H9 (cell line): Measurements from ENCODE around the gene TFAM. TPM values are rescaled to one million over a fixed set of nuclear protein-coding genes. Genes with fewer than 3 reads are reported as not detected.

Experiments
- DNase-seq: peaks from one replicate; pipeline ENCODE4 v3.0.0-alpha.2; 2017
- H2AFZ ChIP-seq: one replicate; pipeline ENCODE4 v1.6.1; 2013; ENCODE audit warnings: mild to moderate bottlenecking, low read length, control low read depth, moderate library complexity
- H2AK5ac ChIP-seq: 2 replicates; pipeline ENCODE4 v1.6.1; 2013; ENCODE audit warnings: low read length, control low read depth, mixed read lengths; ENCODE audit not compliant: insufficient read length
- H2BK120ac ChIP-seq: one replicate; pipeline ENCODE4 v1.6.1; 2013; ENCODE audit warnings: low read depth, mild to moderate bottlenecking, low read length, control low read depth, inconsistent platforms; ENCODE audit not compliant: poor library complexity, severe bottlenecking
- H2BK12ac ChIP-seq: 2 replicates; pipeline ENCODE4 v1.6.1; 2013; ENCODE audit warnings: low read length, control low read depth, mixed read lengths, low read depth; ENCODE audit not compliant: insufficient read length
- H2BK15ac ChIP-seq: 2 replicates; pipeline ENCODE4 v1.6.1; 2013; ENCODE audit warnings: low read depth, low read length, control low read depth
- H2BK20ac ChIP-seq: one replicate; pipeline ENCODE4 v1.6.1; 2013; ENCODE audit warnings: low read depth, mild to moderate bottlenecking, low read length, control low read depth, inconsistent platforms; ENCODE audit not compliant: poor library complexity, severe bottlenecking
- H2BK5ac ChIP-seq: 2 replicates; pipeline ENCODE4 v1.6.1; 2013; ENCODE audit warnings: low read length, control low read depth, mixed read lengths; ENCODE audit not compliant: insufficient read length
- H3K14ac ChIP-seq: 2 replicates; pipeline ENCODE4 v1.6.1; 2013; ENCODE audit warnings: low read length, control low read depth; ENCODE audit not compliant: insufficient read depth
- H3K18ac ChIP-seq: 2 replicates; pipeline ENCODE4 v1.6.1; 2013; ENCODE audit warnings: low read depth, mild to moderate bottlenecking, mixed read lengths, low read length, control low read depth; ENCODE audit not compliant: insufficient read length
- H3K23ac ChIP-seq: 2 replicates; pipeline ENCODE4 v1.6.1; 2013; ENCODE audit warnings: low read length, control low read depth, mixed read lengths, low read depth; ENCODE audit not compliant: insufficient read length
- H3K23me2 ChIP-seq: 2 replicates; pipeline ENCODE4 v1.6.1; 2013; ENCODE audit warnings: low read depth, mild to moderate bottlenecking, mixed read lengths, low read length, control low read depth; ENCODE audit not compliant: insufficient read length, poor library complexity, severe bottlenecking
- H3K27ac ChIP-seq: 2 replicates; pipeline ENCODE4 v1.5.1; 2013; ENCODE audit warnings: low read length, control low read depth, mixed read lengths, low read depth; ENCODE audit not compliant: insufficient read length
- H3K27me3 ChIP-seq: 2 replicates; pipeline ENCODE4 v1.6.1; 2013; ENCODE audit warnings: low read length, control low read depth, inconsistent platforms; ENCODE audit not compliant: insufficient read depth
- H3K4ac ChIP-seq: 2 replicates; pipeline ENCODE4 v1.6.1; 2013; ENCODE audit warnings: low read depth, mild to moderate bottlenecking, control low read depth, inconsistent platforms, low read length, moderate library complexity
- H3K4me1 ChIP-seq: 2 replicates; pipeline ENCODE4 v1.6.1; 2013; ENCODE audit warnings: low read length, control low read depth, inconsistent platforms; ENCODE audit not compliant: insufficient read depth
- H3K4me2 ChIP-seq: 2 replicates; pipeline ENCODE4 v1.6.1; 2013; ENCODE audit warnings: low read length, control low read depth, mixed read lengths; ENCODE audit not compliant: insufficient read length, insufficient read depth
- H3K56ac ChIP-seq: 2 replicates; pipeline ENCODE4 v1.6.1; 2013; ENCODE audit warnings: low read depth, mild to moderate bottlenecking, mixed read lengths, low read length, control low read depth; ENCODE audit not compliant: insufficient read length
- H3K79me1 ChIP-seq: 2 replicates; pipeline ENCODE4 v1.6.1; 2013; ENCODE audit warnings: low read depth, mild to moderate bottlenecking, moderate library complexity, low read length, control low read depth, inconsistent platforms; ENCODE audit not compliant: insufficient read depth, poor library complexity, severe bottlenecking
- H3K79me2 ChIP-seq: 2 replicates; pipeline ENCODE4 v1.6.1; 2013; ENCODE audit warnings: low read length, control low read depth, inconsistent platforms; ENCODE audit not compliant: insufficient read depth
- H3K9ac ChIP-seq: 2 replicates; pipeline ENCODE4 v1.6.1; 2013; ENCODE audit warnings: low read length, control low read depth, mixed read lengths; ENCODE audit not compliant: insufficient read length; ENCODE audit errors: extremely low read depth
- H3K9me3 ChIP-seq: one replicate; pipeline ENCODE4 v1.6.1; 2013; ENCODE audit warnings: low read depth, low read length, inconsistent platforms; ENCODE audit not compliant: control insufficient read depth
- H3T11ph ChIP-seq: one replicate; pipeline ENCODE4 v1.6.1; 2013; ENCODE audit warnings: mild to moderate bottlenecking, low read length, control low read depth, inconsistent platforms
- H4K20me1 ChIP-seq: one replicate; pipeline ENCODE4 v1.6.1; 2013; ENCODE audit not compliant: control insufficient read depth, insufficient read length, insufficient read depth
- H4K5ac ChIP-seq: 2 replicates; pipeline ENCODE4 v1.6.1; 2013; ENCODE audit warnings: low read depth, mild to moderate bottlenecking, mixed read lengths, low read length, control low read depth; ENCODE audit not compliant: insufficient read length
- H4K8ac ChIP-seq: replicated peaks from 2 replicates; pipeline ENCODE4 v1.6.1; 2013; ENCODE audit warnings: low read length, control low read depth, mixed read lengths, low read depth; ENCODE audit not compliant: insufficient read length
- H4K91ac ChIP-seq: 2 replicates; pipeline ENCODE4 v1.6.1; 2013; ENCODE audit warnings: low read depth, mild to moderate bottlenecking, moderate library complexity, mixed read lengths, low read length, control low read depth; ENCODE audit not compliant: insufficient read length
- H3K27ac Mint-ChIP-seq, 3 experiments: 2 replicates in 2 of 3; 3 replicates in 1 of 3; pipeline ENCODE4 v1.8.0; 2020 to 2021; ENCODE audit warnings: mixed read lengths in 3 of 3, mild to moderate bottlenecking in 1 of 3, moderate library complexity in 1 of 3
- H3K27me3 Mint-ChIP-seq: 2 replicates; pipeline ENCODE4 v1.8.0; 2021; ENCODE audit warnings: low read depth, mild to moderate bottlenecking, moderate library complexity, mixed read lengths
- H3K36me3 Mint-ChIP-seq, 3 experiments: 2 replicates in 2 of 3; 3 replicates in 1 of 3; pipeline ENCODE4 v1.8.0; 2020 to 2021; ENCODE audit warnings: low read depth in 3 of 3, mixed read lengths in 3 of 3; ENCODE audit not compliant: insufficient read depth in 1 of 3
- H3K4me1 Mint-ChIP-seq, 2 experiments: 2 replicates each; pipeline ENCODE4 v1.8.0; 2020; ENCODE audit warnings: mixed read lengths in 2 of 2
- H3K4me3 Mint-ChIP-seq, 2 experiments: 2 replicates in 1 of 2; 3 replicates in 1 of 2; pipeline ENCODE4 v1.8.0; 2020 to 2021; ENCODE audit warnings: mild to moderate bottlenecking in 2 of 2, mixed read lengths in 2 of 2, moderate library complexity in 1 of 2
- H3K9me3 Mint-ChIP-seq, 2 experiments: 2 replicates in 1 of 2; 3 replicates in 1 of 2; pipeline ENCODE4 v1.8.0; 2020; ENCODE audit warnings: mild to moderate bottlenecking in 2 of 2, mixed read lengths in 2 of 2, moderate library complexity in 1 of 2
- CTCF ChIP-seq: fragments of 200-600 bp; sonication (generic); conservative IDR thresholded peaks from 3 replicates; pipeline ENCODE4 v1.8.0; 2021; ENCODE audit warnings: antibody characterized with exemption, mild to moderate bottlenecking
- WGBS: extraction: QIAGEN DNeasy Blood & Tissue Kit; methylation state at CpG from one replicate; pipeline ENCODE4 v1.1.7; 2013; ENCODE audit warnings: missing lambda C conversion rate, low lambda C conversion rate, mixed read lengths; ENCODE audit not compliant: insufficient read length; ENCODE audit errors: extremely low coverage; 5-methylcytosine and 5-hydroxymethylcytosine counted together
- total RNA-seq: library from RNA; stranded (reverse); gene quantifications from 2 replicates; pipeline ENCODE4 v1.2.1, GENCODE V29; 2021

TFAM gene
- total RNA-seq, 1 experiment from 2014 or later: 144 TPM

DNA sequence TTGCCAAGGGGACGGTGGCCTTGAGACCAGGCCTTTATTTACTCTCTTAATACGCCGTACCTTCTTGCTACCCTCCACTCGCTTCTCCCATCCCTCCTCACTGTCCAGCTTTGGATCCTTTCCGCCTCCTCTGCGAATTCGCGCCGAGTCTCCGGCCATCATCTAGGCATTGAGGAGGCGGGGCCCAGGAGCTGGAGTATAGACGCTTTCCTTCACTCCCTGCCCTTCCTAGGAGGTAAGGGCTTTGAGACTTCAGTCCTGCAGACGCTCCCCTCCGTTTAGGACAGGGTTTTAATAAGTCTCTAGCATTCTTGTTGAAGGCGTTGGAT is 538 bp downstream of the TFAM start:
- Histone ChIP-seq H3K18ac (peak overlapping the region; percentile 32), H3K79me1 (no peaks in the 10 kb centered on the region), H3K9ac (peak overlapping the region; percentile 89), H3T11ph (no peak overlapping the region), H2BK20ac (no peak overlapping the region), H3K27ac (peak overlapping the region; percentile 10), H3K14ac (peak overlapping the region; percentile 74; the same call in 1 of the 2 replicates), H2BK5ac (peak overlapping the region; percentile 16), H2BK120ac (no peak overlapping the region), H2BK15ac (no peak overlapping the region), H3K9me3 (no peaks in the 10 kb centered on the region), H3K79me2 (peaks cover 9% of the 10 kb centered on the region; the same call in 1 of the 2 replicates), H3K23me2 (no peaks in the 10 kb centered on the region), H2AK5ac (no peak overlapping the region), H3K4me1 (no peaks in the 10 kb centered on the region), H4K5ac (no peak overlapping the region), H3K4ac (no peak overlapping the region), H4K8ac (no peak overlapping the region), H3K56ac (no peak overlapping the region), H4K20me1 (no peaks in the 10 kb centered on the region), H3K27me3 (no peaks in the 10 kb centered on the region), H4K91ac (no peak overlapping the region), H3K4me2 (peak overlapping the region; percentile 51), H2AFZ (no peak overlapping the region), H3K23ac (no peak overlapping the region), H2BK12ac (no peak overlapping the region)
- no CpG with 5 or more reads among the region's 15 CpGs for WGBS
- Mint-ChIP-seq H3K4me1 (peaks cover 12 to 15% of the 10 kb centered on the region in 2 experiments), H3K27me3 (peaks cover 3% of the 10 kb centered on the region), H3K27ac (peak overlapping the region; percentile 98), H3K9me3 (no peaks in the 10 kb centered on the region; a peak in 1 of 5 replicates), H3K36me3 (peaks cover 19 to 47% (median 41%) of the 10 kb centered on the region in 3 experiments), H3K4me3 (peak overlapping the region; percentile 98 to 99)
- TF ChIP-seq CTCF: no peak
- DNase-seq: peak; percentile 47
